Stimulated activated CD8-positive, alpha-beta memory T cell treated with anti-CD3 and anti-CD28 coated beads, Interleukin-15, amount 100 ng/mL, for 1 hour (primary cell): Measurements from ENCODE around the gene ANXA8.
"Not testable (repeated sequence)": the region's sequence is repeated elsewhere in the genome, so short reads cannot be mapped to it uniquely, and the experiment has no call there.

Source experiments
- DNase-seq: peaks from one replicate; pipeline ENCODE4 v3.0.0-alpha.2; 2020; ENCODE audit warnings: low read depth

ANXA8 gene

GRCh38 chr10:47483923-47484322, at the start of gene ANXA8:
TSS of gene ANXA8 (minus strand) at chr10:47484115. CDS start at chr10:47483933, 182 bp downstream.
- not testable (repeated sequence) for DNase-seq

- not testable (repeated sequence) for DNase-seq
Measured at GRCh38 chr10:47523475-47523874, 39.6 kb upstream of the ANXA8 start, which contains the start of gene AGAP9. TSS of gene AGAP9 (minus strand) at chr10:47523638. CDS start at chr10:47523526, 112 bp downstream.

GRCh38 chr10:47502313-47502712, 18.4 kb upstream of the ANXA8 start:
- not testable (repeated sequence) for DNase-seq

- DNase-seq, result not testable (repeated sequence)
Measured at GRCh38 chr10:47494226-47494625, 10.3 kb upstream of the ANXA8 start.

- not testable (repeated sequence) for DNase-seq
Measured at GRCh38 chr10:47491600-47491999, 7.7 kb upstream of the ANXA8 start, which contains the start of gene FAM25G. TSS of gene FAM25G (minus strand) at chr10:47491700. CDS start at chr10:47491674, 26 bp downstream.

- DNase-seq, result not testable (repeated sequence)
Measured at GRCh38 chr10:47489630-47490029, 5.7 kb upstream of the ANXA8 start.

GRCh38 chr10:47485943-47486342, 2.0 kb upstream of the ANXA8 start:
- not testable (repeated sequence) for DNase-seq

- DNase-seq, result not testable (repeated sequence)
Measured at GRCh38 chr10:47484786-47485185, 871 bp upstream of the ANXA8 start.

GRCh38 chr10:47482367-47482766, 1.5 kb downstream of the ANXA8 start:
- not testable (repeated sequence) for DNase-seq

- not testable (repeated sequence) for DNase-seq
Measured at GRCh38 chr10:47481768-47482181, 2.1 kb downstream of the ANXA8 start.

- DNase-seq, result not testable (repeated sequence)
Measured at GRCh38 chr10:47481182-47481766, 2.6 kb downstream of the ANXA8 start.

GRCh38 chr10:47480133-47480532, 3.8 kb downstream of the ANXA8 start:
- not testable (repeated sequence) for DNase-seq

GRCh38 chr10:47478114-47478513, 5.8 kb downstream of the ANXA8 start:
- not testable (repeated sequence) for DNase-seq

GRCh38 chr10:47477078-47477477, 6.8 kb downstream of the ANXA8 start:
- DNase-seq, result not testable (repeated sequence)

- not testable (repeated sequence) for DNase-seq
Measured at GRCh38 chr10:47475101-47475500, 8.8 kb downstream of the ANXA8 start.

GRCh38 chr10:47473516-47473915, 10.4 kb downstream of the ANXA8 start:
- DNase-seq, result not testable (repeated sequence)

GRCh38 chr10:47472647-47473046, 11.3 kb downstream of the ANXA8 start:
- DNase-seq, result not testable (repeated sequence)

- DNase-seq, result not testable (repeated sequence)
Measured at GRCh38 chr10:47472072-47472471, 11.8 kb downstream of the ANXA8 start.

GRCh38 chr10:47468731-47469528, 15.0 kb downstream of the ANXA8 start:
- not testable (repeated sequence) for DNase-seq

GRCh38 chr10:47467957-47468356, 16.0 kb downstream of the ANXA8 start:
- not testable (repeated sequence) for DNase-seq

GRCh38 chr10:47467458-47467857, 16.5 kb downstream of the ANXA8 start:
- DNase-seq, result not testable (repeated sequence)

- DNase-seq, result not testable (repeated sequence)
Measured at GRCh38 chr10:47465216-47465917, 18.5 kb downstream of the ANXA8 start.
